HepG2 (cell line): ENCODE data around the gene SLC25A38. TPM values are rescaled to one million over a fixed set of nuclear protein-coding genes. Genes with fewer than 3 reads are reported as not detected.

Experiments used
- CREM ChIP-seq, 2 experiments: sonication (generic) in 1 of 2; formaldehyde crosslinking in 1 of 2; IDR thresholded peaks; 2 replicates each; pipeline versions ENCODE4 v1.4.0 to v1.6.1; 2016 to 2020; ENCODE audit warnings: antibody characterized with exemption in 1 of 2, mild to moderate bottlenecking in 1 of 2, missing genetic modification reagents in 1 of 2
- ZMAT3 ChIP-seq: sonication (generic); formaldehyde crosslinking; conservative IDR thresholded peaks from 2 replicates; pipeline ENCODE4 v1.7.0; 2021; ENCODE audit warnings: missing genetic modification reagents
- ZNF567 ChIP-seq: sonication (generic); formaldehyde crosslinking; IDR thresholded peaks from 2 replicates; pipeline ENCODE4 v1.8.1; 2023; ENCODE audit warnings: mild to moderate bottlenecking, missing genetic modification reagents, borderline replicate concordance
- ZNF703 ChIP-seq: sonication (generic); formaldehyde crosslinking; IDR thresholded peaks from 2 replicates; pipeline ENCODE4 v1.5.1; 2020; ENCODE audit warnings: missing genetic modification reagents, mild to moderate bottlenecking, moderate library complexity, borderline replicate concordance
- ZNF788 ChIP-seq: sonication (generic); formaldehyde crosslinking; IDR thresholded peaks from 2 replicates; pipeline ENCODE4 v1.5.0; 2020; ENCODE audit warnings: mild to moderate bottlenecking, missing genetic modification reagents, borderline replicate concordance
- polyA plus RNA-seq, 8 experiments: library from polyadenylated mRNA; depleted of rRNA in 3 of 8; stranded (reverse) in 7 of 8; unstranded in 1 of 8; fragments of >200 nt; fragmentation: Illumina TruSeq in 4 of 8; extraction: Trizol in 4 of 8; gene quantifications; 2 replicates each; pipeline versions ENCODE4 v1.2.1 to v1.2.3, GENCODE V29; 2011 to 2016; ENCODE audit warnings: low read depth in 4 of 8, missing spikeins in 1 of 8, mixed read lengths in 1 of 8; ENCODE audit not compliant: insufficient read depth in 1 of 8
- total RNA-seq, 5 experiments: library from RNA; depleted of rRNA; stranded (reverse); fragments of >200 nt; fragmentation: Illumina TruSeq; extraction: Trizol; gene quantifications; 2 replicates each; pipeline ENCODE4 v1.2.3, GENCODE V29; 2016; ENCODE audit warnings: low read depth in 1 of 5
- TF ChIP-seq, protein P1 (sequence below): sonication (generic); formaldehyde crosslinking; IDR thresholded peaks from one replicate; pipeline ENCODE4 v1.5.1; 2020; ENCODE audit warnings: mild to moderate bottlenecking, missing genetic modification reagents; ENCODE audit errors: not compliant biosample characterization
- TF ChIP-seq, protein P2 (sequence below): sonication (generic); formaldehyde crosslinking; IDR thresholded peaks from 2 replicates; pipeline ENCODE4 v1.5.0; 2020; ENCODE audit warnings: missing genetic modification reagents
- TF ChIP-seq, protein P3 (sequence below), 2 experiments: fragments of 450-650 bp in 1 of 2; sonication (generic) in 1 of 2; formaldehyde crosslinking in 1 of 2; IDR thresholded peaks; 2 replicates each; pipeline versions ENCODE4 v1.6.1 to v1.8.0; 2016 to 2022; ENCODE audit warnings: antibody characterized with exemption in 1 of 2, mild to moderate bottlenecking in 1 of 2, missing genetic modification reagents in 1 of 2

Gene SLC25A38
- total and polyA plus RNA-seq, 2 of the 13 experiments (the other 11 are each of a cell fraction or from before 2014, with no cell fraction given): 32.5 to 35.4 TPM

DNA sequence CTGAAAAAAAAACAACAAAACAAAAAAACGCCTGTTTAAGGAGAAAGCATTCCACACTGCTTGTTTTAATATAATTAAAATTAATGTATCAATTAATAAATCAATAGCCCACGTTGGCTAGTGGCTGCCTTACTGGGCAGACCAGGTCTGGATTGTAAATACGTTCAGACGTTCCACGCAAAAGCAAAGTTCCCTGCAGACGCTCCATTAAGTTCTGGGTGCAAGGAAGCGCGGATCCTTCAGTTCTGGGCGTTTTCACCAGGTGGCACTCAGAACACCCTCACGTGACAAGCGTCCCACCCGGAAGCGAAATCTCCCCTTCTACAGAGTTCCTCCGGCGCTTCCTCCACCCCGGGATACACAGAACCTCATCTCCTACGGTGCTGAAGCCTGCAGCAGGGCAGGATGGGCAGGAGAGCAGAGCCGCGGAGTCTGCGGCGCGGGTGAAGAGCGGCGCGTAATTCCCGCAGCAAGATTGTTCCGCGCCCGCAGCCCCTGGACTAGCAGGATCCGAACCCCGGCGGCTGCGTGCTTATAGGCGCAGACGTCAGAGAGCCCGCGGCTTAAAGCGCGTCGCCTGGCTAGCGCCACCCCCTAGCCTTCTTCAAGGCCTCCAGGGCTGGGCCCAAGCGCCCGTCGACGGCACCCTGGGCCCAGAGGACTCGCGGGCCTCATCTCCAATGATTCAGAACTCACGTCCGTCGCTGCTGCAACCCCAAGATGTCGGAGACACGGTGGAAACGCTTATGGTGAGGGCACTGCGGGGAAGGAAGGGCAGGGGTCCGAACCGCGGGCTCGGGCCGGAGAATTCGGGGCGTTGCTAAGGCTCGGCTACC is at the start of gene SLC25A38 (continued):
- TF ChIP-seq, protein P1, sequence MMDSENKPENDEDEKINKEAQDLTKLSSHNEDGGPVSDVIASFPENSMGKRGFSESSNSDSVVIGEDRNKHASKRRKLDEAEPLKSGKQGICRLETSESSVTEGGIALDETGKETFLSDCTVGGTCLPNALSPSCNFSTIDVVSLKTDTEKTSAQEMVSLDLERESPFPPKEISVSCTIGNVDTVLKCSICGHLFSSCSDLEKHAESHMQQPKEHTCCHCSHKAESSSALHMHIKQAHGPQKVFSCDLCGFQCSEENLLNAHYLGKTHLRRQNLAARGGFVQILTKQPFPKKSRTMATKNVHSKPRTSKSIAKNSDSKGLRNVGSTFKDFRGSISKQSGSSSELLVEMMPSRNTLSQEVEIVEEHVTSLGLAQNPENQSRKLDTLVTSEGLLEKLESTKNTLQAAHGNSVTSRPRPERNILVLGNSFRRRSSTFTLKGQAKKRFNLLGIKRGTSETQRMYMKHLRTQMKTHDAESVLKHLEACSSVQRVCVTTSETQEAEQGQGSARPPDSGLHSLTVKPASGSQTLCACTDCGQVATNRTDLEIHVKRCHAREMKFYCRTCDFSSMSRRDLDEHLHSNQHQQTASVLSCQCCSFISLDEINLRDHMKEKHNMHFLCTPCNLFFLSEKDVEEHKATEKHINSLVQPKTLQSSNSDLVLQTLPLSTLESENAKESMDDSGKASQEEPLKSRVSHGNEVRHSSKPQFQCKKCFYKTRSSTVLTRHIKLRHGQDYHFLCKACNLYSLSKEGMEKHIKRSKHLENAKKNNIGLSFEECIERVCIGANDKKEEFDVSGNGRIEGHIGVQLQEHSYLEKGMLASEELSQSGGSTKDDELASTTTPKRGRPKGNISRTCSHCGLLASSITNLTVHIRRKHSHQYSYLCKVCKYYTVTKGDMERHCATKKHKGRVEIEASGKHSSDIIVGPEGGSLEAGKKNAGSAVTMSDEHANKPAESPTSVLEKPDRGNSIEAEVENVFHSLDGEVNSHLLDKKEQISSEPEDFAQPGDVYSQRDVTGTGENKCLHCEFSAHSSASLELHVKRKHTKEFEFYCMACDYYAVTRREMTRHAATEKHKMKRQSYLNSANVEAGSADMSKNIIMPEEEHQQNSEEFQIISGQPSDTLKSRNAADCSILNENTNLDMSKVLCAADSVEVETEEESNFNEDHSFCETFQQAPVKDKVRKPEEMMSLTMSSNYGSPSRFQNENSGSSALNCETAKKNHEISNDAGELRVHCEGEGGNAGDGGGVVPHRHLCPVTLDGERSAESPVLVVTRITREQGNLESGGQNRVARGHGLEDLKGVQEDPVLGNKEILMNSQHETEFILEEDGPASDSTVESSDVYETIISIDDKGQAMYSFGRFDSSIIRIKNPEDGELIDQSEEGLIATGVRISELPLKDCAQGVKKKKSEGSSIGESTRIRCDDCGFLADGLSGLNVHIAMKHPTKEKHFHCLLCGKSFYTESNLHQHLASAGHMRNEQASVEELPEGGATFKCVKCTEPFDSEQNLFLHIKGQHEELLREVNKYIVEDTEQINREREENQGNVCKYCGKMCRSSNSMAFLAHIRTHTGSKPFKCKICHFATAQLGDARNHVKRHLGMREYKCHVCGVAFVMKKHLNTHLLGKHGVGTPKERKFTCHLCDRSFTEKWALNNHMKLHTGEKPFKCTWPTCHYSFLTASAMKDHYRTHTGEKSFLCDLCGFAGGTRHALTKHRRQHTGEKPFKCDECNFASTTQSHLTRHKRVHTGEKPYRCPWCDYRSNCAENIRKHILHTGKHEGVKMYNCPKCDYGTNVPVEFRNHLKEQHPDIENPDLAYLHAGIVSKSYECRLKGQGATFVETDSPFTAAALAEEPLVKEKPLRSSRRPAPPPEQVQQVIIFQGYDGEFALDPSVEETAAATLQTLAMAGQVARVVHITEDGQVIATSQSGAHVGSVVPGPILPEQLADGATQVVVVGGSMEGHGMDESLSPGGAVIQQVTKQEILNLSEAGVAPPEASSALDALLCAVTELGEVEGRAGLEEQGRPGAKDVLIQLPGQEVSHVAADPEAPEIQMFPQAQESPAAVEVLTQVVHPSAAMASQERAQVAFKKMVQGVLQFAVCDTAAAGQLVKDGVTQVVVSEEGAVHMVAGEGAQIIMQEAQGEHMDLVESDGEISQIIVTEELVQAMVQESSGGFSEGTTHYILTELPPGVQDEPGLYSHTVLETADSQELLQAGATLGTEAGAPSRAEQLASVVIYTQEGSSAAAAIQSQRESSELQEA (CRISPR knock-in tag): no peak
- TF ChIP-seq, protein P2, sequence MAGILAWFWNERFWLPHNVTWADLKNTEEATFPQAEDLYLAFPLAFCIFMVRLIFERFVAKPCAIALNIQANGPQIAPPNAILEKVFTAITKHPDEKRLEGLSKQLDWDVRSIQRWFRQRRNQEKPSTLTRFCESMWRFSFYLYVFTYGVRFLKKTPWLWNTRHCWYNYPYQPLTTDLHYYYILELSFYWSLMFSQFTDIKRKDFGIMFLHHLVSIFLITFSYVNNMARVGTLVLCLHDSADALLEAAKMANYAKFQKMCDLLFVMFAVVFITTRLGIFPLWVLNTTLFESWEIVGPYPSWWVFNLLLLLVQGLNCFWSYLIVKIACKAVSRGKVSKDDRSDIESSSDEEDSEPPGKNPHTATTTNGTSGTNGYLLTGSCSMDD (CRISPR knock-in tag): no peak
- TF ChIP-seq, protein P3, sequence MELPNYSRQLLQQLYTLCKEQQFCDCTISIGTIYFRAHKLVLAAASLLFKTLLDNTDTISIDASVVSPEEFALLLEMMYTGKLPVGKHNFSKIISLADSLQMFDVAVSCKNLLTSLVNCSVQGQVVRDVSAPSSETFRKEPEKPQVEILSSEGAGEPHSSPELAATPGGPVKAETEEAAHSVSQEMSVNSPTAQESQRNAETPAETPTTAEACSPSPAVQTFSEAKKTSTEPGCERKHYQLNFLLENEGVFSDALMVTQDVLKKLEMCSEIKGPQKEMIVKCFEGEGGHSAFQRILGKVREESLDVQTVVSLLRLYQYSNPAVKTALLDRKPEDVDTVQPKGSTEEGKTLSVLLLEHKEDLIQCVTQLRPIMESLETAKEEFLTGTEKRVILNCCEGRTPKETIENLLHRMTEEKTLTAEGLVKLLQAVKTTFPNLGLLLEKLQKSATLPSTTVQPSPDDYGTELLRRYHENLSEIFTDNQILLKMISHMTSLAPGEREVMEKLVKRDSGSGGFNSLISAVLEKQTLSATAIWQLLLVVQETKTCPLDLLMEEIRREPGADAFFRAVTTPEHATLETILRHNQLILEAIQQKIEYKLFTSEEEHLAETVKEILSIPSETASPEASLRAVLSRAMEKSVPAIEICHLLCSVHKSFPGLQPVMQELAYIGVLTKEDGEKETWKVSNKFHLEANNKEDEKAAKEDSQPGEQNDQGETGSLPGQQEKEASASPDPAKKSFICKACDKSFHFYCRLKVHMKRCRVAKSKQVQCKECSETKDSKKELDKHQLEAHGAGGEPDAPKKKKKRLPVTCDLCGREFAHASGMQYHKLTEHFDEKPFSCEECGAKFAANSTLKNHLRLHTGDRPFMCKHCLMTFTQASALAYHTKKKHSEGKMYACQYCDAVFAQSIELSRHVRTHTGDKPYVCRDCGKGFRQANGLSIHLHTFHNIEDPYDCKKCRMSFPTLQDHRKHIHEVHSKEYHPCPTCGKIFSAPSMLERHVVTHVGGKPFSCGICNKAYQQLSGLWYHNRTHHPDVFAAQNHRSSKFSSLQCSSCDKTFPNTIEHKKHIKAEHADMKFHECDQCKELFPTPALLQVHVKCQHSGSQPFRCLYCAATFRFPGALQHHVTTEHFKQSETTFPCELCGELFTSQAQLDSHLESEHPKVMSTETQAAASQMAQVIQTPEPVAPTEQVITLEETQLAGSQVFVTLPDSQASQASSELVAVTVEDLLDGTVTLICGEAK (IDR thresholded peaks at IDR 0.05): no peak
- TF ChIP-seq, protein P3 (CRISPR knock-in tag; IDR thresholded peaks at IDR 0.05): peak; percentile 49; the same call in 1 of the 2 replicates
- no peak for TF ChIP-seq ZNF567
- TF ChIP-seq ZNF788 (CRISPR knock-in tag): peak; percentile 65; the same call in 1 of the 2 replicates
- TF ChIP-seq ZNF703 (CRISPR knock-in tag): no peak; the same call in 1 of the 2 replicates
- no peak for TF ChIP-seq ZMAT3 (CRISPR knock-in tag)
- peak; percentile 68; the same call in 1 of the 2 replicates for TF ChIP-seq CREM (IDR thresholded peaks at IDR 0.05)
- no peak for TF ChIP-seq CREM (CRISPR knock-in tag; IDR thresholded peaks at IDR 0.05)
